WTC11 (cell line): ENCODE results near the gene ANGPTL2. TPM values are rescaled to one million over a fixed set of nuclear protein-coding genes. Genes with fewer than 3 reads are reported as not detected.

Source experiments
- ATAC-seq: fragments of 200-7000 bp; cut with Tn5 transposase; 2 replicates; pipeline ENCODE4 v1.10.0; 2021; ENCODE audit warnings: mild to moderate bottlenecking, moderate library complexity
- CTCF ChIA-PET: fragments of 300-600 bp; sonication (Branson Sonifier 250); formaldehyde crosslinking; loops from one replicate; lab custom pipeline; 2021; ENCODE audit warnings: antibody characterized with exemption; lab: Charles Lee
- POLR2A ChIA-PET: fragments of 350-600 bp; sonication (Branson Sonifier 250); formaldehyde crosslinking; loops from one replicate; lab custom pipeline; 2021; ENCODE audit warnings: antibody characterized with exemption; lab: Charles Lee
- DNase-seq: peaks from one replicate; pipeline ENCODE4 v3.0.0; 2021; ENCODE audit warnings: low spot score
- H3K27ac Mint-ChIP-seq: 2 replicates; pipeline ENCODE4 v1.8.0; 2021; ENCODE audit warnings: mixed read lengths
- H3K27me3 Mint-ChIP-seq: 2 replicates; pipeline ENCODE4 v1.8.0; 2021; ENCODE audit warnings: low read depth, mild to moderate bottlenecking, moderate library complexity, mixed read lengths
- H3K36me3 Mint-ChIP-seq: 2 replicates; pipeline ENCODE4 v1.8.0; 2021; ENCODE audit warnings: mixed read lengths
- H3K4me1 Mint-ChIP-seq: 2 replicates; pipeline ENCODE4 v1.8.0; 2022; ENCODE audit warnings: mixed read lengths
- H3K4me3 Mint-ChIP-seq: 2 replicates; pipeline ENCODE4 v1.8.0; 2021; ENCODE audit warnings: mild to moderate bottlenecking, moderate library complexity, mixed read lengths
- H3K9me3 Mint-ChIP-seq: 2 replicates; pipeline ENCODE4 v1.8.0; 2021; ENCODE audit warnings: mixed read lengths
- ATF1 ChIP-seq: sonication (generic); formaldehyde crosslinking; IDR thresholded peaks from 2 replicates; pipeline ENCODE4 v1.8.1; 2023; ENCODE audit warnings: mild to moderate bottlenecking, moderate library complexity, missing genetic modification reagents
- CDX4 ChIP-seq: fragments of 250-450 bp; sonication (Bioruptor Pico); IDR thresholded peaks from 2 replicates; pipeline ENCODE4 v1.9.0; 2021; ENCODE audit warnings: moderate library complexity, mild to moderate bottlenecking, inconsistent platforms, borderline replicate concordance
- E2F4 ChIP-seq: sonication (generic); formaldehyde crosslinking; IDR thresholded peaks from 2 replicates; pipeline ENCODE4 v1.8.1; 2022; ENCODE audit warnings: low read depth, mild to moderate bottlenecking, moderate library complexity, missing genetic modification reagents, borderline replicate concordance
- E2F5 ChIP-seq: sonication (generic); formaldehyde crosslinking; IDR thresholded peaks from 2 replicates; pipeline ENCODE4 v1.8.1; 2022; ENCODE audit warnings: mild to moderate bottlenecking, moderate library complexity, missing genetic modification reagents
- EMX1 ChIP-seq: fragments of 250-450 bp; sonication (Bioruptor Pico); IDR thresholded peaks from 2 replicates; pipeline ENCODE4 v1.8.0; 2021; ENCODE audit warnings: mild to moderate bottlenecking
- ERG ChIP-seq: fragments of 250-450 bp; sonication (Bioruptor Pico); IDR thresholded peaks from 2 replicates; pipeline ENCODE4 v1.8.0; 2021; ENCODE audit warnings: mild to moderate bottlenecking
- FOXJ3 ChIP-seq: sonication (generic); formaldehyde crosslinking; IDR thresholded peaks from 2 replicates; pipeline ENCODE4 v1.9.0; 2021; ENCODE audit warnings: missing genetic modification reagents, mild to moderate bottlenecking, borderline replicate concordance
- GABPB1 ChIP-seq: sonication (generic); formaldehyde crosslinking; IDR thresholded peaks from 2 replicates; pipeline ENCODE4 v1.8.1; 2023; ENCODE audit warnings: mild to moderate bottlenecking, missing genetic modification reagents
- IRF2 ChIP-seq: sonication (generic); formaldehyde crosslinking; IDR thresholded peaks from 2 replicates; pipeline ENCODE4 v1.8.0; 2022; ENCODE audit warnings: low read depth, missing genetic modification reagents, borderline replicate concordance
- JAZF1 ChIP-seq: fragments of 250-450 bp; sonication (Bioruptor Pico); IDR thresholded peaks from 2 replicates; pipeline ENCODE4 v1.9.0; 2021; ENCODE audit warnings: moderate library complexity, mild to moderate bottlenecking, inconsistent platforms
- KAT7 ChIP-seq: sonication (generic); formaldehyde crosslinking; IDR thresholded peaks from 2 replicates; pipeline ENCODE4 v1.8.1; 2023; ENCODE audit warnings: missing genetic modification reagents, mild to moderate bottlenecking, borderline replicate concordance
- MAX ChIP-seq: sonication (generic); formaldehyde crosslinking; IDR thresholded peaks from 2 replicates; pipeline ENCODE4 v1.8.0; 2022; ENCODE audit warnings: mild to moderate bottlenecking, missing genetic modification reagents
- MYBL2 ChIP-seq: sonication (generic); formaldehyde crosslinking; IDR thresholded peaks from 2 replicates; pipeline ENCODE4 v1.8.1; 2023; ENCODE audit warnings: mild to moderate bottlenecking, moderate library complexity, missing genetic modification reagents
- NFE2L1 ChIP-seq: sonication (generic); formaldehyde crosslinking; IDR thresholded peaks from 2 replicates; pipeline ENCODE4 v1.8.1; 2023; ENCODE audit warnings: missing genetic modification reagents
- NR3C1 ChIP-seq: sonication (generic); formaldehyde crosslinking; conservative IDR thresholded peaks from 2 replicates; pipeline ENCODE4 v1.8.1; 2023; ENCODE audit warnings: low read depth, mild to moderate bottlenecking, missing genetic modification reagents
- RELA ChIP-seq: sonication (generic); formaldehyde crosslinking; IDR thresholded peaks from 2 replicates; pipeline ENCODE4 v1.8.1; 2022; ENCODE audit warnings: missing genetic modification reagents, mild to moderate bottlenecking, borderline replicate concordance
- SOX15 ChIP-seq: fragments of 250-450 bp; sonication (Bioruptor Pico); IDR thresholded peaks from 2 replicates; pipeline ENCODE4 v1.9.0; 2021; ENCODE audit warnings: mild to moderate bottlenecking
- SP1 ChIP-seq: sonication (generic); formaldehyde crosslinking; conservative IDR thresholded peaks from 2 replicates; pipeline ENCODE4 v1.8.1; 2022; ENCODE audit warnings: missing genetic modification reagents
- TEAD4 ChIP-seq: sonication (generic); formaldehyde crosslinking; IDR thresholded peaks from 2 replicates; pipeline ENCODE4 v1.8.0; 2022; ENCODE audit warnings: mild to moderate bottlenecking, missing genetic modification reagents
- ZBTB21 ChIP-seq: sonication (generic); formaldehyde crosslinking; IDR thresholded peaks from 2 replicates; pipeline ENCODE4 v1.8.1; 2023; ENCODE audit warnings: mild to moderate bottlenecking, missing genetic modification reagents, borderline replicate concordance
- ZNF317 ChIP-seq: sonication (generic); formaldehyde crosslinking; IDR thresholded peaks from 2 replicates; pipeline ENCODE4 v1.8.1; 2023; ENCODE audit warnings: low read depth, mild to moderate bottlenecking, moderate library complexity, missing genetic modification reagents, borderline replicate concordance
- ZNF396 ChIP-seq: fragments of 250-450 bp; sonication (Bioruptor Pico); IDR thresholded peaks from 2 replicates; pipeline ENCODE4 v1.8.0; 2021; ENCODE audit warnings: mild to moderate bottlenecking, moderate library complexity, borderline replicate concordance
- ZNF423 ChIP-seq: fragments of 250-450 bp; sonication (Bioruptor Pico); IDR thresholded peaks from 2 replicates; pipeline ENCODE4 v2.1.2; 2022; ENCODE audit warnings: mild to moderate bottlenecking, moderate library complexity
- total RNA-seq: library from RNA; stranded (reverse); gene quantifications from 3 replicates; pipeline ENCODE4 v1.2.3, GENCODE V29; 2021

The ANGPTL2 gene
- total RNA-seq, 1 experiment from 2014 or later = 4.5 TPM

- TF ChIP-seq E2F4 (no peak), ZNF317 (CRISPR knock-in tag) (no peak), IRF2 (no peak), ZBTB21 (CRISPR knock-in tag) (no peak)
Observed at GRCh38 chr9:127162046-127162863, 39.8 kb upstream of the ANGPTL2 start (continued).

- CTCF ChIA-PET = interaction anchor here (1.3 to 1.7 kb wide), 2 partner anchors 10 to 196 kb away, joined by 5 to 7 read pairs; no protein-coding TSS in a partner anchor
- Mint-ChIP-seq H3K9me3 (no peaks in the 10 kb centered on the region), H3K36me3 (no peaks in the 10 kb centered on the region), H3K27me3 (peaks cover 9% of the 10 kb centered on the region), H3K4me3 (no peak overlapping the region), H3K27ac (no peak overlapping the region), H3K4me1 (peaks cover 49% of the 10 kb centered on the region)
- ATAC-seq = no peak
- POLR2A ChIA-PET = no interaction called here
- no peak for TF ChIP-seq SOX15 (CRISPR knock-in tag)
- no peak for TF ChIP-seq CDX4 (CRISPR knock-in tag)
- no peak for TF ChIP-seq RELA (CRISPR knock-in tag)
- no peak for TF ChIP-seq GABPB1 (CRISPR knock-in tag)
- TF ChIP-seq SP1 (CRISPR knock-in tag) = no peak
- no peak for TF ChIP-seq JAZF1
- TF ChIP-seq ERG (CRISPR knock-in tag) = no peak
- TF ChIP-seq ATF1 = no peak
- DNase-seq = no peak
Observed at GRCh38 chr9:127161081-127161624, 38.7 kb upstream of the ANGPTL2 start.

GRCh38 chr9:127159949-127160610 lies 37.6 kb upstream of the ANGPTL2 start:
- Mint-ChIP-seq H3K36me3 (no peaks in the 10 kb centered on the region), H3K27me3 (peaks cover 9% of the 10 kb centered on the region)
- POLR2A ChIA-PET = interaction anchor here (1.1 kb wide), 1 partner anchor 37 kb away, joined by 5 read pairs; no protein-coding TSS in a partner anchor

GRCh38 chr9:127159325-127159801 lies 36.9 kb upstream of the ANGPTL2 start:
- peaks cover 39% of the 10 kb centered on the region for H3K4me1 Mint-ChIP-seq
- ChIA-PET POLR2A (interaction anchor here (1.1 kb wide), 1 partner anchor 36 kb away, joined by 5 read pairs; no protein-coding TSS in a partner anchor), CTCF (interaction anchor here (0.6 to 1.7 kb wide), 16 partner anchors 9 to 267 kb away, joined by 3 to 9 read pairs (median 3); partner anchors contain the start of gene ANGPTL2)
- ATAC-seq (peak; percentile 81), DNase-seq (peak; percentile 63)
- H3K36me3 Mint-ChIP-seq = no peaks in the 10 kb centered on the region
- no peak overlapping the region for H3K4me3 Mint-ChIP-seq
- no peaks in the 10 kb centered on the region for H3K9me3 Mint-ChIP-seq
- no peak overlapping the region for H3K27ac Mint-ChIP-seq
- H3K27me3 Mint-ChIP-seq = peaks cover 9% of the 10 kb centered on the region
- 0 out of 2 replicates have a peak, but pooled peaks have one; percentile 23 for TF ChIP-seq FOXJ3 (CRISPR knock-in tag)
- TF ChIP-seq MYBL2 = 0 out of 2 replicates have a peak, but pooled peaks have one; percentile 84
- no peak for TF ChIP-seq ZNF396 (CRISPR knock-in tag)
- no peak for TF ChIP-seq TEAD4 (CRISPR knock-in tag)
- no peak for TF ChIP-seq EMX1 (CRISPR knock-in tag)
- no peak for TF ChIP-seq NR3C1
- TF ChIP-seq KAT7 (CRISPR knock-in tag) = peak; percentile 54; the same call in 1 of the 2 replicates
- TF ChIP-seq E2F5 (CRISPR knock-in tag) = peak; percentile 63; the same call in 1 of the 2 replicates

More at GRCh38 chr9:127159949-127160610, 37.6 kb upstream of the ANGPTL2 start:
- Mint-ChIP-seq H3K4me1 (peaks cover 42% of the 10 kb centered on the region), H3K27ac (no peak overlapping the region), H3K9me3 (no peaks in the 10 kb centered on the region), H3K4me3 (no peak overlapping the region)
- TF ChIP-seq NFE2L1 (no peak), ZNF423 (CRISPR knock-in tag) (no peak), MAX (CRISPR knock-in tag) (no peak)
- no peak for DNase-seq
- CTCF ChIA-PET = interaction anchor here (0.6 to 1.7 kb wide), 17 partner anchors 9 to 454 kb away, joined by 3 to 9 read pairs (median 3); partner anchors contain the start of gene ANGPTL2
- peak; percentile 17; the same call in 1 of the 2 replicates for ATAC-seq
